ENCODE results near the gene FILIP1.

The FILIP1 gene

GRCh38 chr6:75291331-75291730, 202.3 kb downstream of the FILIP1 start:
- TF ChIP-seq TAF1 (IDR thresholded peaks at IDR 0.05; ENCODE audit: borderline replicate concordance, insufficient read depth, low read length) (no peak), POLR2AphosphoS5 (IDR thresholded peaks at IDR 0.05; ENCODE audit: low read depth, low read length) (no peak), FOXP2 (optimal IDR thresholded peaks at IDR 0.05; ENCODE audit: borderline replicate concordance, extremely low read depth, extremely low read length, insufficient read depth) (no peak), SIN3A (IDR thresholded peaks at IDR 0.05; ENCODE audit: borderline replicate concordance, insufficient read depth, low read length) (no peak)
- TF ChIP-seq, protein P1, sequence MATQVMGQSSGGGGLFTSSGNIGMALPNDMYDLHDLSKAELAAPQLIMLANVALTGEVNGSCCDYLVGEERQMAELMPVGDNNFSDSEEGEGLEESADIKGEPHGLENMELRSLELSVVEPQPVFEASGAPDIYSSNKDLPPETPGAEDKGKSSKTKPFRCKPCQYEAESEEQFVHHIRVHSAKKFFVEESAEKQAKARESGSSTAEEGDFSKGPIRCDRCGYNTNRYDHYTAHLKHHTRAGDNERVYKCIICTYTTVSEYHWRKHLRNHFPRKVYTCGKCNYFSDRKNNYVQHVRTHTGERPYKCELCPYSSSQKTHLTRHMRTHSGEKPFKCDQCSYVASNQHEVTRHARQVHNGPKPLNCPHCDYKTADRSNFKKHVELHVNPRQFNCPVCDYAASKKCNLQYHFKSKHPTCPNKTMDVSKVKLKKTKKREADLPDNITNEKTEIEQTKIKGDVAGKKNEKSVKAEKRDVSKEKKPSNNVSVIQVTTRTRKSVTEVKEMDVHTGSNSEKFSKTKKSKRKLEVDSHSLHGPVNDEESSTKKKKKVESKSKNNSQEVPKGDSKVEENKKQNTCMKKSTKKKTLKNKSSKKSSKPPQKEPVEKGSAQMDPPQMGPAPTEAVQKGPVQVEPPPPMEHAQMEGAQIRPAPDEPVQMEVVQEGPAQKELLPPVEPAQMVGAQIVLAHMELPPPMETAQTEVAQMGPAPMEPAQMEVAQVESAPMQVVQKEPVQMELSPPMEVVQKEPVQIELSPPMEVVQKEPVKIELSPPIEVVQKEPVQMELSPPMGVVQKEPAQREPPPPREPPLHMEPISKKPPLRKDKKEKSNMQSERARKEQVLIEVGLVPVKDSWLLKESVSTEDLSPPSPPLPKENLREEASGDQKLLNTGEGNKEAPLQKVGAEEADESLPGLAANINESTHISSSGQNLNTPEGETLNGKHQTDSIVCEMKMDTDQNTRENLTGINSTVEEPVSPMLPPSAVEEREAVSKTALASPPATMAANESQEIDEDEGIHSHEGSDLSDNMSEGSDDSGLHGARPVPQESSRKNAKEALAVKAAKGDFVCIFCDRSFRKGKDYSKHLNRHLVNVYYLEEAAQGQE (IDR thresholded peaks at IDR 0.05; ENCODE audit: insufficient read depth in 1 of 2, low read depth in 2 of 2, low read length in 2 of 2), result no peak

DNA sequence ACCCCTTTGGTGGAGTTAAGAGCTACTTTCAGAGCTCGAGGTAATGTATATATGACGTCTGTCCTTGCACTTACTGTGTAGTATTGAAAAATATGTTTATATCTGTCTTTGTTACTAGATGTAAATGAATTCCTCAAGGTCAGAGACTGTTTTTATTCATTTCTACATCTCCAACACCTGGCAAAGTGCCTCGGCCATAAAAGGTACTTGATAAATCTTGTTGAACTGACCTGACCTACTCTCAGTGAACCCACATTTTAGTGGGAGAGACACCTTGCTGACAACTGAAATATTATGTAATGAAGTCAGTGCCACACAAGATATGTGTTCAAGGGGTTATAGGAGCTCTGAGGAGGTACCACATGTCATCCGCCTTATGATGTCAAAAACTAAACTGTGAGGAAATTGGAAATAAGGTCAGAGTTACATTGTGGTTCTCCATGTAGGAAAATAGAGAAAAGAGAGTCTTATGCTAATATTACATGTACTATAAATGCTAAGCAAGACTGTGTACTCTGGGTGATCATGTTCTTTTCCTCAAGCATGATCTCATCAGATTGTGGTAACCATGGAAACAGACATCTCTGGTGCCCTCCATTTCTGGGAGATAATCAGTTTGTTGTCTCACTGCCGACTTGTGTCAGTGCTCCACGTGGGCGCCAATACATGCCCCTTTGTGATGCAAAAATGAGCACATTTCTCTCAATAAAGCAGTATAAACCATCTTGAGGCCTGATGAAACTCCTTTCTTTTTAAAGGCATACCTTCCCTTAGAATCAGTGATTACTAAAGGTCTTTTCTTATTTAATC, 203.3 kb downstream of the FILIP1 start:
- no peak for TF ChIP-seq TAF1 (IDR thresholded peaks at IDR 0.05; ENCODE audit: borderline replicate concordance, insufficient read depth, low read length)
- TF ChIP-seq SIN3A (IDR thresholded peaks at IDR 0.05; ENCODE audit: borderline replicate concordance, insufficient read depth, low read length), result no peak
- TF ChIP-seq, protein P1 (IDR thresholded peaks at IDR 0.05; ENCODE audit: insufficient read depth in 1 of 2, low read depth in 2 of 2, low read length in 2 of 2), result no peak
- no peak for TF ChIP-seq POLR2AphosphoS5 (IDR thresholded peaks at IDR 0.05; ENCODE audit: low read depth, low read length)
- no peak for TF ChIP-seq FOXP2 (optimal IDR thresholded peaks at IDR 0.05; ENCODE audit: borderline replicate concordance, extremely low read depth, extremely low read length, insufficient read depth)

DNA sequence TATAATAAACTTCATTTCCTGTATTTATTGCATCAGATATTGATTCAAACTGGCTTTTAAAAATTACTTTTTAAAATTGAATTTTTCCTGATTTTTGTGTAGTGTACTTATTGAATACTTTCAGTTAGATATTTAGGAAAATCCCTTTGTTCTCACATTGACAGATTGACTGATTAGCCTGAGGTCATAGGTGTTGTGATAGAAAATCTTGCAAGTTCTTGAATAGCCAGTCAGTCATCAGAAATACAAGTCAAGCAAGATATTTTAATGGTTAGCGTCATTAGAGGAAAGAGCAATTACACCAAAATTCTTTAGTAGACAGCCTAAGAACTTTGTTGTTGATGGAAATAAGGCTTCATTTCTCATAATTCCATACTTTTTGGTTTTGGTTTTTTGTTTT, 205.6 kb downstream of the FILIP1 start:
- TF ChIP-seq FOXP2 (optimal IDR thresholded peaks at IDR 0.05; ENCODE audit: borderline replicate concordance, extremely low read depth, extremely low read length, insufficient read depth) (no peak), POLR2AphosphoS5 (IDR thresholded peaks at IDR 0.05; ENCODE audit: low read depth, low read length) (no peak), TAF1 (IDR thresholded peaks at IDR 0.05; ENCODE audit: borderline replicate concordance, insufficient read depth, low read length) (no peak), SIN3A (IDR thresholded peaks at IDR 0.05; ENCODE audit: borderline replicate concordance, insufficient read depth, low read length) (no peak)
- TF ChIP-seq, protein P1 (IDR thresholded peaks at IDR 0.05; ENCODE audit: insufficient read depth in 1 of 2, low read depth in 2 of 2, low read length in 2 of 2), result no peak

GRCh38 chr6:75287424-75287823, 206.2 kb downstream of the FILIP1 start:
- TF ChIP-seq, protein P1 (IDR thresholded peaks at IDR 0.05; ENCODE audit: insufficient read depth in 1 of 2, low read depth in 2 of 2, low read length in 2 of 2), result no peak
- no peak for TF ChIP-seq SIN3A (IDR thresholded peaks at IDR 0.05; ENCODE audit: borderline replicate concordance, insufficient read depth, low read length)

Measured in PFSK-1 (cell line).